ENCODE data around the gene OGDH.

The OGDH gene

DNA sequence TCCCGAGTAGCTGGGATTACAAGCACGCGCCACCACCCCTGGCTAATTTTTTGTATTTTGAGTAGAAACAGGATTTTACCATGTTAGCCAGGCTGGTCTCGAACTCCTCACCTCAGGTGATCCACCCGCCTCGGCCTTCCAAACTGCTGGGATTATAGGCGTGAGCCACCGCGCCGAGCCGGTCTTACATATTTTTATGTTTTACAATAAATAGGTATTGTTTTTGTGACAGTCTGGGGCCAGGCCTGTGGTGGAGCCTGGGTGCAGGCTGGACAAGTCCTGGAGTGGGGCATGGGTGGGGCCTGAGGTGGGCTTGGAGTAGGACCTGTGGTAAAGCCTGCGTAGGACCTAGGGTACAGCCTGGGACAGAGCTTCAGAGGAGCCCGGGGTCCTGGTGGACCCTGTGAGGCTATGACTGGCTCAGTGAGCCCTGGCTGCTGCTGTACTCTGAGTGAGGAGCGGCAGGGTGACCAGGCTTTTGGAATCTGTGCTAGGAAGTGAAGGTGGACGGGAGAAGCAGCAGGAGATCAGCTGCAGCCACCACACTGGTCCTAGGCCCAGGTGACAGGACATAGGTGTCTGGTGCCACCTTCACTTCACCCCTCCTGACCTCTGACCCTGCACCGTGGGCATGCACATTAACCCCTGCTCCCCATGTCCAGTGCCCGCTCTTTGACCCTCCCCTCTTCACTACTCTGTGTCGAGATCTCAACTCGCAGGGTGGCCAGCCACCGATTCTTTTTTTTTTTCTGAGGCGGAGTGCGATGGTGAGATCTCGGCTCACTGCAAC is 132.6 kb downstream of the OGDH start:
- DNase-seq (ENCODE audit: low spot score) = no peak

GRCh38 chr7:44740055-44740454 is 133.6 kb downstream of the OGDH start:
- no peak for DNase-seq (ENCODE audit: low spot score)

DNA sequence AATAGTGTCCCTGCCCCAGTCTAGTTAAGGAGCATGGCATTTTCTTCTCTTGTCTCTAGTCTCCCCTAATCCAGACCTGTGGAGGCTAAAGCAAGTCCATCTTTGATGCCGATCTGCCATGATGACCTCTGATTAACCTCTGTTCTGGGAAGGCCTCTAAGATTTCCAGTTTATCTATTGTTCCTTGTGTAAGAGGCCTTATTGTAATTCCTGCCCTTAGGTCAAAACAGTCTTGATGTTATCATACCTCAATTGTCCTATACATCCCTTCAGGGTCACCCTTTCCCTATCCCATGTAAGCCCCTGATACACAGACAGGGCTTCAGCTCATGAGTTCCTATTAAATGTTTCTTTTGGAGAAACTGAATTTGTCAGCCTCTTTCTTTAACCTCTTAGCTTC is 137.3 kb downstream of the OGDH start:
- DNase-seq (ENCODE audit: low spot score) = no peak

GRCh38 chr7:44748045-44748947 is 141.9 kb downstream of the OGDH start, which contains the start of gene ZMIZ2:
ZMIZ2 (plus strand) TSS chr7:44748847; CDS start chr7:44756250, 7,403 bp downstream.
- DNase-seq (ENCODE audit: low spot score) = peak; percentile 95

DNA sequence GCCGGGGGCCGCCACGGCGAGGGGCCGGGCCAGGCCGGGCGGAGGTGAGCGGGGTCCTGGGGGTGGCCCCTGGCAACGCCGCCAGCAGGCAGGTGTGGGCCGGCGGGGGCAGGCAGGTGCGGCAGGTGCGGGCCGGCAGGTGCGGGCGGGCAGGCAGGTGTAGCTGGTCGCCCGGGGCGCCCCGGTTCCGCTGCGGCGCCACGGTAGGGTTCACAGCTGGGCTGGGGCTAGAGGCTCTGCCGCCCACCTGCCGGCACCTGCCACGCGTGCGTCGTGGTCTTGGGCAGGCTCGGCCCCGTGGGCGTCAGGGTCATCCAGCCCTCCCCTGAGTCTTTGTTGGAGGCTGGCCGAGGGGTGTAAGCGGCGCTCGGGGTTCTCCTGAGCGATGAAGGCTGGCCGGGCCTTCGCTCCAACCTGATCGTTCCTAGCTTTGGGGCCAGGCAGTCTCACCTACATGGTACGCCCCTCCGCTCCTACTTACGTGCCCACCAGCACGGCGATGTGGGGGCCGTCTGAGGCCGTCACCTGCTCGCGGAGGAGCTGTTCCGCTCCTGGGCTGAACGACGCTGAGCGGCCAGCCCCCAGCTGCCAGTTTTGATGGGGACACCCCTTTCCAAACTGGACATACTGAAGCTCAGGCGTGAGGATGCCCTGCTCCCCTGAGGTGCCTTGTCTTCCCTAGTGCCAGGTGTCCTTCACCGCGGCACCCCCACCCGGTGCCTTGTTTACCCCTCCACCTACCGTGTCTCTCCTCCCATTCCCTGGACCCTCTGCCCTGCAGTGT is 142.7 kb downstream of the OGDH start:
- no peak for DNase-seq (ENCODE audit: low spot score)

DNA sequence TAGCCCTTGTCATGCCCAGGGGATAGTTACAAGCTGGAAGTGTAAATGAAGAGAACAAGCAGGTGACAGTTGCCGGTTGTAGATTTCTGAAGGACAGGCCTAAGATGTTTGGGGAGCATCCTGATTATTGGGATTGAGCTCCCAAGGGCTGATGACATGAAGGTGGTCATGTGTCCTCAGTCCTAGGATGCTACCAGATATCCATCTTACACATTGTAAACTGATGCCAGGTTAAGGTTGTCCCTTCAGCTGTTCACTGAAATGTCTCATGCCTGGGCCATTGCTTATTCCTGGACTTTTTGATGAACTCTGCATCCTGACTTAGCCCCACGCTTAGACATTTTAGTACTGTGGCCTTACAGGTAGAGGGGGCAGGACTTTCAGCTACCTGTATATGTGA is 143.6 kb downstream of the OGDH start:
- no peak for DNase-seq (ENCODE audit: low spot score)

- DNase-seq (ENCODE audit: low spot score) = no peak
Measured at GRCh38 chr7:44750424-44750823, 144.0 kb downstream of the OGDH start.

DNA sequence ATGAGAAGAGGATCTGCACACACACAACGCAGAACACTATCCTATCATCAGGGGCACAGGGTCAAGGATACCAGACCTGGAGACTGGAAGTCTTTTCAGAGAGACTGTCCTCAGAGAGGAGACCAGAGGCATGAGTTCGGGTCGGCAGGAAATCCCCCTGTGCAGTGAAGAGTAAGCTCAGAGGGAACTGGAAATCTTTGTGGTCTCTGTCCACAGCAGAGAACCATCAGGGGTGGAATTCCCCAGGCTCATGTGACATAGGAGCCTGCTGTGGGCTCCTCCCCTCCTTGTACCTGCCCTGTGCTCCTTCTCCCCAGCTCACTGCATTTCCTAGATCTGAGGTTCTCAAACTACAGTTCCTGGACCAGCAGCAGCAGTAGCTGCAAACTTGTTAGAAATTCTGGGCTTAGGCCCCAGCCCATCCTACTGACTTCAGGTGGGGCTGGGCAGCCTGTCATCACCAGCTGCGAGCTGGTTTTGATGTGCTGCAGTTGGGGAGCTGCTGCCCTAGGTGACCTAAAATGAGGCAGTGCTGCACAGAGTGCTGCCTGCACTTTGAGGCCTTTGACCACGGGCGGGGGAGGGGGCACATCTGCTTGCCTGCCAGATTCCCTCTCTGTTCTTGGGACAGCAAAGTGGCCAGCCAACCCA is 144.6 kb downstream of the OGDH start:
- DNase-seq (ENCODE audit: low spot score) = no peak

- DNase-seq (ENCODE audit: low spot score) = no peak
Measured at GRCh38 chr7:44752822-44753221, 146.4 kb downstream of the OGDH start.

- DNase-seq (ENCODE audit: low spot score) = no peak
Measured at GRCh38 chr7:44754802-44755697, 148.6 kb downstream of the OGDH start.

GRCh38 chr7:44755698-44756627 is 149.5 kb downstream of the OGDH start:
- no peak for DNase-seq (ENCODE audit: low spot score)

- DNase-seq (ENCODE audit: low spot score) = no peak
Measured at GRCh38 chr7:44756904-44757303, 150.5 kb downstream of the OGDH start.

- DNase-seq (ENCODE audit: low spot score) = peak; percentile 65
Measured at GRCh38 chr7:44757311-44757710, 150.9 kb downstream of the OGDH start.

DNA sequence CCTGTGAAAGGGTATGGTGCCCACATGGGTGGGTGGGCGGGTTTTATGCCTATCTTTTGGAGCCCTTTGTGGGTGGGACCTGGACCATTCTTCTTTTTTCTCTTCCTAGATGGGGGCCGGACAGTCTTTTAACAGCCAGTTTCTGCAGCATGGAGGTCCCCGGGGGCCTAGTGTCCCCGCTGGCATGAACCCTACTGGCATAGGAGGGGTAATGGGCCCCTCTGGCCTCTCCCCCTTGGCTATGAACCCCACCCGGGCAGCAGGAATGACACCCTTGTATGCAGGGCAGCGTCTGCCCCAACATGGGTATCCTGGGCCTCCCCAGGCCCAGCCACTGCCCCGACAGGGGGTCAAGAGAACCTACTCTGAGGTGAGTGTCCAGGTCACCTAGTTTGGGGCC is 151.3 kb downstream of the OGDH start:
- no peak for DNase-seq (ENCODE audit: low spot score)
